HepG2 (cell line): ENCODE data around the gene SLC13A2. TPM values are rescaled to one million over a fixed set of nuclear protein-coding genes. Genes with fewer than 3 reads are reported as not detected.

Source experiments
- ATAC-seq: fragments of 200-7000 bp; cut with Tn5 transposase; 3 replicates; pipeline ENCODE4 v1.9.1; 2020; ENCODE audit warnings: mild to moderate bottlenecking, moderate library complexity
- BruUV-seq: library from RNA; stranded (reverse); fragments of 400-500 nt; replicated peaks from 2 replicates; lab custom pipeline; 2021; lab: Mats Ljungman, UMichigan
- CTCF ChIA-PET: fragments of 300-600 bp; formaldehyde crosslinking; extraction: SDS; loops from one replicate; lab custom pipeline; 2021; ENCODE audit warnings: low total read pairs, inconsistent platforms, low intra/inter-chr PET ratio; lab: Yijun Ruan, JAX
- POLR2A ChIA-PET: fragments of 350-600 bp; sonication (Branson Sonifier 250); formaldehyde crosslinking; loops from one replicate; lab custom pipeline; 2020; ENCODE audit warnings: antibody characterized with exemption, inconsistent platforms; lab: Yijun Ruan, JAX
- DNase-seq: peaks from one replicate; pipeline ENCODE4 v3.0.0-alpha.2; 2015; ENCODE audit warnings: low spot score
- FAIRE-seq: peaks from 3 replicates; lab custom pipeline; 2011; peaks lifted over from hg19 to GRCh38; lab: Jason Lieb, UNC
- H2AFZ ChIP-seq: one replicate; pipeline ENCODE4 v1.6.1; 2011; ENCODE audit warnings: low read length, inconsistent platforms
- H3K27ac ChIP-seq: fragments of 300-600 bp; 3 replicates; pipeline ENCODE4 v1.8.0; 2011; ENCODE audit warnings: mixed run types, mild to moderate bottlenecking, mixed read lengths, low read length, inconsistent platforms; ENCODE audit not compliant: insufficient read depth; ENCODE audit errors: extremely low read length
- H3K27me3 ChIP-seq, 2 experiments: fragments of 200-600 bp in 1 of 2; 2 replicates in 1 of 2; 3 replicates in 1 of 2; pipeline versions ENCODE4 v1.6.0 to v1.8.0; 2011; ENCODE audit warnings: low read length in 2 of 2, mild to moderate bottlenecking in 2 of 2, moderate library complexity in 2 of 2, inconsistent platforms in 1 of 2; ENCODE audit not compliant: insufficient read depth in 2 of 2, control insufficient read depth in 1 of 2
- H3K36me3 ChIP-seq, 2 experiments: fragments of 200-600 bp in 1 of 2; replicated peaks in 1 of 2; 2 replicates in 1 of 2; 3 replicates in 1 of 2; pipeline versions ENCODE4 v1.5.1 to v1.8.0; 2011; ENCODE audit warnings: low read length in 2 of 2, inconsistent platforms in 1 of 2; ENCODE audit not compliant: insufficient read depth in 2 of 2, control insufficient read depth in 1 of 2
- H3K4me1 ChIP-seq: 2 replicates; pipeline ENCODE4 v1.5.1; 2012; ENCODE audit warnings: low read length, inconsistent platforms; ENCODE audit not compliant: insufficient read depth
- H3K4me2 ChIP-seq: 2 replicates; pipeline ENCODE4 v1.6.0; 2011; ENCODE audit warnings: low read depth, low read length, inconsistent platforms
- H3K4me3 ChIP-seq, 3 experiments: fragments of 200-600 bp in 1 of 3; sonication (generic), shearing (Covaris generic) in 1 of 3; replicated peaks in 1 of 3; 2 replicates each; pipeline ENCODE4 v1.5.1; 2011 to 2016; ENCODE audit warnings: low read length in 3 of 3, inconsistent platforms in 2 of 3, low read depth in 2 of 3, mild to moderate bottlenecking in 2 of 3, control low read depth in 1 of 3, mixed read lengths in 1 of 3; ENCODE audit not compliant: insufficient read depth in 1 of 3
- H3K79me2 ChIP-seq: one replicate; pipeline ENCODE4 v1.6.1; 2011; ENCODE audit warnings: low read length, inconsistent platforms; ENCODE audit not compliant: insufficient read depth
- H3K9ac ChIP-seq: 2 replicates; pipeline ENCODE4 v1.6.0; 2011; ENCODE audit warnings: mild to moderate bottlenecking, low read depth, low read length, inconsistent platforms; ENCODE audit not compliant: insufficient read depth
- H3K9me3 ChIP-seq: 2 replicates; pipeline ENCODE4 v1.5.1; 2012; ENCODE audit warnings: mild to moderate bottlenecking, low read length
- H4K20me1 ChIP-seq: 2 replicates; pipeline ENCODE4 v1.6.0; 2011; ENCODE audit warnings: inconsistent platforms, mild to moderate bottlenecking, low read length, moderate library complexity; ENCODE audit not compliant: insufficient read depth
- MED13 ChIP-seq: sonication (generic); formaldehyde crosslinking; IDR thresholded peaks from 2 replicates; pipeline ENCODE4 v1.5.0; 2020; ENCODE audit warnings: missing genetic modification reagents
- RBAK ChIP-seq: sonication (generic); formaldehyde crosslinking; IDR thresholded peaks from 2 replicates; pipeline ENCODE4 v1.5.1; 2020; ENCODE audit warnings: mild to moderate bottlenecking, missing genetic modification reagents
- ZNF687 ChIP-seq: sonication (generic); formaldehyde crosslinking; IDR thresholded peaks from 2 replicates; pipeline ENCODE4 v1.5.1; 2020; ENCODE audit warnings: mild to moderate bottlenecking, missing genetic modification reagents, moderate library complexity
- WGBS: methylation state at CpG from one replicate; pipeline ENCODE4 v1.1.6; 2017; ENCODE audit warnings: low lambda C conversion rate; 5-methylcytosine and 5-hydroxymethylcytosine counted together
- in situ Hi-C: cut with HindIII; loops from 2 replicates; pipeline ENCODE4 v1.10.0; 2017; ENCODE audit warnings: low pct_unique_long_range_greater_than_20kb; ENCODE audit not compliant: extremely low pct_ligation_motif_present
- intact Hi-C: fragments of 100-400 bp; cut with micrococcal nuclease; formaldehyde crosslinking; loops from one replicate; pipeline ENCODE4 v1.10.0; 2022; ENCODE audit not compliant: unreplicated experiment
- polyA plus RNA-seq, 8 experiments: library from polyadenylated mRNA; depleted of rRNA in 3 of 8; stranded (reverse) in 7 of 8; unstranded in 1 of 8; fragments of >200 nt; fragmentation: Illumina TruSeq in 4 of 8; extraction: Trizol in 4 of 8; gene quantifications; 2 replicates each; pipeline versions ENCODE4 v1.2.1 to v1.2.3, GENCODE V29; 2011 to 2016; ENCODE audit warnings: low read depth in 4 of 8, missing spikeins in 1 of 8, mixed read lengths in 1 of 8; ENCODE audit not compliant: insufficient read depth in 1 of 8
- total RNA-seq, 5 experiments: library from RNA; depleted of rRNA; stranded (reverse); fragments of >200 nt; fragmentation: Illumina TruSeq; extraction: Trizol; gene quantifications; 2 replicates each; pipeline ENCODE4 v1.2.3, GENCODE V29; 2016; ENCODE audit warnings: low read depth in 1 of 5

Gene SLC13A2
- total and polyA plus RNA-seq, 2 of the 13 experiments (the other 11 are each of a cell fraction or from before 2014, with no cell fraction given): 0.07 TPM; not detected in 1

- TF ChIP-seq RBAK (no peak), MED13 (CRISPR knock-in tag) (no peak), ZNF687 (CRISPR knock-in tag) (0 out of 2 replicates have a peak, but pooled peaks have one; percentile 21)
- no peaks in the 10 kb centered on the region for H3K9me3 ChIP-seq
- in situ Hi-C loops (no loop called here), intact Hi-C loops (loop anchor here (5.0 kb wide), 1 partner anchor 741 kb away; no protein-coding TSS in a partner anchor)
- no TSS peak for BruUV-seq
- no peak overlapping the region for H3K9ac ChIP-seq
- CTCF ChIA-PET: no interaction called here
- POLR2A ChIA-PET: no interaction called here
- FAIRE-seq (no peak), ATAC-seq (peak; percentile 11; the same call in 1 of the 3 replicates), DNase-seq (no peak)
- no peak overlapping the region for H3K4me3 ChIP-seq
- peaks cover 37% of the 10 kb centered on the region for H3K4me1 ChIP-seq
- H3K27me3 ChIP-seq: peaks cover 8 to 35% of the 10 kb centered on the region in 2 experiments; a peak in 4 of 5 replicates
- no peaks in the 10 kb centered on the region for H3K36me3 ChIP-seq
- H3K27ac ChIP-seq: no peak overlapping the region
- 14% methylated on average over 6 of the region's 8 CpGs for WGBS
- H3K79me2 ChIP-seq: no peaks in the 10 kb centered on the region
- H4K20me1 ChIP-seq: no peaks in the 10 kb centered on the region
- H3K4me2 ChIP-seq: peak overlapping the region; percentile 5; the same call in 1 of the 2 replicates
- no peak overlapping the region for H2AFZ ChIP-seq
Measured at GRCh38 chr17:28526381-28526780, 52.9 kb downstream of the SLC13A2 start.
